ENCODE results near the gene RAB27A.

Gene RAB27A

DNA sequence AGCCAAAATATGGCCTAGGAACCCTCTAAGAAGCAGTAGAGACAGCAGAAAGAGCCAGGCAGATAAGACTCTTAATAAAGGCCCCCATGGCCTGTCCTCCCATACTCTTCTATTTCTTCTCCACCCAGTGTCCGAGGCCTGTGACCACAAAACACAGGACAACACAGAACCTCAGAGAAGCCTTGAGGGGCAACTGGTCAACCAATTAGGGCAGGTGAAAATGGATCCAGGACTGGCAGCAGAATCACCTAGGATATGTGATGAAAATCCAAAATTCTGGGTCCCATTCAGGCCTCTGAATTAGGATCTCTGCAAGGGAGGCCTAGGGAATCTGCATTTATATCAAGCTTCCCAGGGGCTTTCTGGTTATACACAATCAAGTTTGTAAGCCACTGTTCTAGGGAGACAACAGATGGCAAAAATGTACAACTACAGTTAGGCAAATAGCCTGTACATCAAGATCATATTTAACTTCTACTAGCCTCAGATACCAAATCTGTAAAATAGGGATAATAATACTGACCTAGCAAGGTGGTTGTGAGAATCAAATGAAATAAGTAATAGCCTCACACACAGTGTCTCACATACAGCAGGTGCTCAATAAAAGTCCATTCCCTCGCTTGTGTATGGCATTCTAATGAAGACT lies 10.4 kb downstream of the RAB27A start:
- CTCF ChIA-PET, result no interaction called here
- Histone ChIP-seq H3K27ac (ENCODE audit: extremely low read depth, low read depth, low read length) (no peak overlapping the region), H3K4me1 (ENCODE audit: control insufficient read depth, insufficient read depth, low read length) (peaks cover 6% of the 10 kb centered on the region)

DNA sequence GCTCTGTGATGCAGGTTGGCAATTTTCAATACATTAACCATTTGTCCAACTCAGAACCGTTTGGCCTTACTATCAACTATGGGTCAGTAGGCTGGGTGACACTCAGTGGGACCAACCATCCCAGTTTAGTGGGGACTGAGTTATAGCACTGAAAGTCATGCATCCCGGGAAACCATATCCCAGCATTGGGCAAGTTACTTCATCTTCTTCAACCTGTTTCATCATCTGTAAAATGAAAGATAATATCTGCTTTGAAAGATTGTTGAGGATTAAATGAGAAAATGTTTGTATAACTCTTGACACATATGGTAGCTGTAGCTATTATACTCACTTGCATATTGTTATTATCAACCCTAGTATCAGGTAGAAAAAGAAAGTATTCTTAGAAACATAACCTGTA lies 11.9 kb downstream of the RAB27A start:
- Histone ChIP-seq H3K27ac (ENCODE audit: extremely low read depth, low read depth, low read length) (no peak overlapping the region), H3K4me1 (ENCODE audit: control insufficient read depth, insufficient read depth, low read length) (peaks cover 4% of the 10 kb centered on the region), H3K4me3 (ENCODE audit: low read depth, low read length) (no peak overlapping the region), H3K36me3 (ENCODE audit: control insufficient read depth in 2 of 2, insufficient read depth in 1 of 2, low read length in 2 of 2) (no peaks in the 10 kb centered on the region), H3K9me3 (ENCODE audit: control insufficient read depth, insufficient read depth, low read depth, low read length) (no peaks in the 10 kb centered on the region)
- CTCF ChIA-PET, result no interaction called here
- TF ChIP-seq SP7 (tag by site-specific recombination; IDR thresholded peaks at IDR 0.05), result peak; percentile 79
- TF ChIP-seq, protein P1, sequence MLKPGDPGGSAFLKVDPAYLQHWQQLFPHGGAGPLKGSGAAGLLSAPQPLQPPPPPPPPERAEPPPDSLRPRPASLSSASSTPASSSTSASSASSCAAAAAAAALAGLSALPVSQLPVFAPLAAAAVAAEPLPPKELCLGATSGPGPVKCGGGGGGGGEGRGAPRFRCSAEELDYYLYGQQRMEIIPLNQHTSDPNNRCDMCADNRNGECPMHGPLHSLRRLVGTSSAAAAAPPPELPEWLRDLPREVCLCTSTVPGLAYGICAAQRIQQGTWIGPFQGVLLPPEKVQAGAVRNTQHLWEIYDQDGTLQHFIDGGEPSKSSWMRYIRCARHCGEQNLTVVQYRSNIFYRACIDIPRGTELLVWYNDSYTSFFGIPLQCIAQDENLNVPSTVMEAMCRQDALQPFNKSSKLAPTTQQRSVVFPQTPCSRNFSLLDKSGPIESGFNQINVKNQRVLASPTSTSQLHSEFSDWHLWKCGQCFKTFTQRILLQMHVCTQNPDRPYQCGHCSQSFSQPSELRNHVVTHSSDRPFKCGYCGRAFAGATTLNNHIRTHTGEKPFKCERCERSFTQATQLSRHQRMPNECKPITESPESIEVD (tag by site-specific recombination; IDR thresholded peaks at IDR 0.05), result peak; percentile 29; the same call in 1 of the 2 replicates
- TF ChIP-seq MEIS1 (CRISPR knock-in tag; IDR thresholded peaks at IDR 0.05; ENCODE audit: borderline replicate concordance), result no peak
- TF ChIP-seq, protein P2, sequence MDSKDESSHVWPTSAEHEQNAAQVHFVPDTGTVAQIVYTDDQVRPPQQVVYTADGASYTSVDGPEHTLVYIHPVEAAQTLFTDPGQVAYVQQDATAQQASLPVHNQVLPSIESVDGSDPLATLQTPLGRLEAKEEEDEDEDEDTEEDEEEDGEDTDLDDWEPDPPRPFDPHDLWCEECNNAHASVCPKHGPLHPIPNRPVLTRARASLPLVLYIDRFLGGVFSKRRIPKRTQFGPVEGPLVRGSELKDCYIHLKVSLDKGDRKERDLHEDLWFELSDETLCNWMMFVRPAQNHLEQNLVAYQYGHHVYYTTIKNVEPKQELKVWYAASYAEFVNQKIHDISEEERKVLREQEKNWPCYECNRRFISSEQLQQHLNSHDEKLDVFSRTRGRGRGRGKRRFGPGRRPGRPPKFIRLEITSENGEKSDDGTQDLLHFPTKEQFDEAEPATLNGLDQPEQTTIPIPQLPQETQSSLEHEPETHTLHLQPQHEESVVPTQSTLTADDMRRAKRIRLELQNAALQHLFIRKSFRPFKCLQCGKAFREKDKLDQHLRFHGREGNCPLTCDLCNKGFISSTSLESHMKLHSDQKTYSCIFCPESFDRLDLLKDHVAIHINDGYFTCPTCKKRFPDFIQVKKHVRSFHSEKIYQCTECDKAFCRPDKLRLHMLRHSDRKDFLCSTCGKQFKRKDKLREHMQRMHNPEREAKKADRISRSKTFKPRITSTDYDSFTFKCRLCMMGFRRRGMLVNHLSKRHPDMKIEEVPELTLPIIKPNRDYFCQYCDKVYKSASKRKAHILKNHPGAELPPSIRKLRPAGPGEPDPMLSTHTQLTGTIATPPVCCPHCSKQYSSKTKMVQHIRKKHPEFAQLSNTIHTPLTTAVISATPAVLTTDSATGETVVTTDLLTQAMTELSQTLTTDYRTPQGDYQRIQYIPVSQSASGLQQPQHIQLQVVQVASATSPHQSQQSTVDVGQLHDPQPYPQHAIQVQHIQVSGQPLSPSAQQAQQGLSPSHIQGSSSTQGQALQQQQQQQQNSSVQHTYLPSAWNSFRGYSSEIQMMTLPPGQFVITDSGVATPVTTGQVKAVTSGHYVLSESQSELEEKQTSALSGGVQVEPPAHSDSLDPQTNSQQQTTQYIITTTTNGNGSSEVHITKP (tag by site-specific recombination; IDR thresholded peaks at IDR 0.05), result peak; percentile 50; the same call in 1 of the 2 replicates
- POLR2A ChIA-PET, result no interaction called here

More for the DNA sequence above, 10.4 kb downstream of the RAB27A start:
- POLR2A ChIA-PET, result no interaction called here
- H3K4me3 ChIP-seq (ENCODE audit: low read depth, low read length), result no peak overlapping the region
- H3K9me3 ChIP-seq (ENCODE audit: control insufficient read depth, insufficient read depth, low read depth, low read length), result no peaks in the 10 kb centered on the region
- TF ChIP-seq ZNF521 (tag by site-specific recombination; IDR thresholded peaks at IDR 0.05), result no peak
- TF ChIP-seq, protein P3, sequence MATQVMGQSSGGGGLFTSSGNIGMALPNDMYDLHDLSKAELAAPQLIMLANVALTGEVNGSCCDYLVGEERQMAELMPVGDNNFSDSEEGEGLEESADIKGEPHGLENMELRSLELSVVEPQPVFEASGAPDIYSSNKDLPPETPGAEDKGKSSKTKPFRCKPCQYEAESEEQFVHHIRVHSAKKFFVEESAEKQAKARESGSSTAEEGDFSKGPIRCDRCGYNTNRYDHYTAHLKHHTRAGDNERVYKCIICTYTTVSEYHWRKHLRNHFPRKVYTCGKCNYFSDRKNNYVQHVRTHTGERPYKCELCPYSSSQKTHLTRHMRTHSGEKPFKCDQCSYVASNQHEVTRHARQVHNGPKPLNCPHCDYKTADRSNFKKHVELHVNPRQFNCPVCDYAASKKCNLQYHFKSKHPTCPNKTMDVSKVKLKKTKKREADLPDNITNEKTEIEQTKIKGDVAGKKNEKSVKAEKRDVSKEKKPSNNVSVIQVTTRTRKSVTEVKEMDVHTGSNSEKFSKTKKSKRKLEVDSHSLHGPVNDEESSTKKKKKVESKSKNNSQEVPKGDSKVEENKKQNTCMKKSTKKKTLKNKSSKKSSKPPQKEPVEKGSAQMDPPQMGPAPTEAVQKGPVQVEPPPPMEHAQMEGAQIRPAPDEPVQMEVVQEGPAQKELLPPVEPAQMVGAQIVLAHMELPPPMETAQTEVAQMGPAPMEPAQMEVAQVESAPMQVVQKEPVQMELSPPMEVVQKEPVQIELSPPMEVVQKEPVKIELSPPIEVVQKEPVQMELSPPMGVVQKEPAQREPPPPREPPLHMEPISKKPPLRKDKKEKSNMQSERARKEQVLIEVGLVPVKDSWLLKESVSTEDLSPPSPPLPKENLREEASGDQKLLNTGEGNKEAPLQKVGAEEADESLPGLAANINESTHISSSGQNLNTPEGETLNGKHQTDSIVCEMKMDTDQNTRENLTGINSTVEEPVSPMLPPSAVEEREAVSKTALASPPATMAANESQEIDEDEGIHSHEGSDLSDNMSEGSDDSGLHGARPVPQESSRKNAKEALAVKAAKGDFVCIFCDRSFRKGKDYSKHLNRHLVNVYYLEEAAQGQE (tag by site-specific recombination; IDR thresholded peaks at IDR 0.05), result no peak
- TF ChIP-seq ZNF169 (tag by site-specific recombination; IDR thresholded peaks at IDR 0.05), result no peak
- no peak for TF ChIP-seq YY1 (tag by site-specific recombination; IDR thresholded peaks at IDR 0.05)
- no peak for TF ChIP-seq OVOL3 (tag by site-specific recombination; IDR thresholded peaks at IDR 0.05)
- H3K36me3 ChIP-seq (ENCODE audit: control insufficient read depth in 2 of 2, insufficient read depth in 1 of 2, low read length in 2 of 2), result no peaks in the 10 kb centered on the region

DNA sequence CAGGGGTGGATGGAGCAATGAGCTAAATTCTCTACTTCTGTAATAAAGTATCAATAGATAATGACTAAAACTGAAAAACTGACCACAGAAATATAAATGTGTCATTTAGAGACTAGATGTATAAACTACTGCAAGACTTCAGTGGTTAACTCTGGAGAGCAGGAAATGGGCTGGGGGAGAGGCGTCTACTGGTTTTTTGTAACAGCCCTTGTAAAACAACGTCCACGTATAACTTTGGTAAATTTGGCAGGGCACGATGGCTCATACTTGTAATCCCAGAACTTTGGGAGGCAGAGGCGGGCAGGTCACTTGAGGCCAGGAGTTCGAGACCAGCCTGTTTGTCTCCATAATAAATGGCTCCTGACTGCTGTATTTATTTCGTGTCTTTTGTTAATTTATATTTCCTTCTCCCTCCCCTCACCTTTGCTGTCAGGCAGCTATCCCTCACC lies 12.5 kb downstream of the RAB27A start:
- CTCF ChIA-PET, result no interaction called here
- H3K27ac ChIP-seq (ENCODE audit: extremely low read depth, low read depth, low read length), result no peak overlapping the region
- no peaks in the 10 kb centered on the region for H3K36me3 ChIP-seq (ENCODE audit: control insufficient read depth in 2 of 2, insufficient read depth in 1 of 2, low read length in 2 of 2)
- no peaks in the 10 kb centered on the region for H3K9me3 ChIP-seq (ENCODE audit: control insufficient read depth, insufficient read depth, low read depth, low read length)
- H3K4me3 ChIP-seq (ENCODE audit: low read depth, low read length), result no peak overlapping the region
- POLR2A ChIA-PET, result no interaction called here
- no peaks in the 10 kb centered on the region; the same call in 1 of the 2 replicates for H3K4me1 ChIP-seq (ENCODE audit: control insufficient read depth, insufficient read depth, low read length)
- TF ChIP-seq, protein P4, sequence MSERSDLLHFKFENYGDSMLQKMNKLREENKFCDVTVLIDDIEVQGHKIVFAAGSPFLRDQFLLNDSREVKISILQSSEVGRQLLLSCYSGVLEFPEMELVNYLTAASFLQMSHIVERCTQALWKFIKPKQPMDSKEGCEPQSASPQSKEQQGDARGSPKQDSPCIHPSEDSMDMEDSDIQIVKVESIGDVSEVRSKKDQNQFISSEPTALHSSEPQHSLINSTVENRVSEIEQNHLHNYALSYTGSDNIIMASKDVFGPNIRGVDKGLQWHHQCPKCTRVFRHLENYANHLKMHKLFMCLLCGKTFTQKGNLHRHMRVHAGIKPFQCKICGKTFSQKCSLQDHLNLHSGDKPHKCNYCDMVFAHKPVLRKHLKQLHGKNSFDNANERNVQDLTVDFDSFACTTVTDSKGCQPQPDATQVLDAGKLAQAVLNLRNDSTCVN (tag by site-specific recombination; optimal IDR thresholded peaks at IDR 0.05), result no peak
- TF ChIP-seq ZSCAN30 (tag by site-specific recombination; IDR thresholded peaks at IDR 0.05) (no peak), GLI2 (tag by site-specific recombination; IDR thresholded peaks at IDR 0.05; ENCODE audit: borderline replicate concordance, low read depth) (no peak), ZNF548 (tag by site-specific recombination; IDR thresholded peaks at IDR 0.05) (no peak), BCL11B (tag by site-specific recombination; IDR thresholded peaks at IDR 0.05; ENCODE audit: low read depth) (no peak), ZNF423 (tag by site-specific recombination; IDR thresholded peaks at IDR 0.05) (no peak), ZNF473 (tag by site-specific recombination; IDR thresholded peaks at IDR 0.05) (no peak), ZNF169 (tag by site-specific recombination; IDR thresholded peaks at IDR 0.05) (no peak), ZNF16 (tag by site-specific recombination; IDR thresholded peaks at IDR 0.05; ENCODE audit: low read depth) (no peak)
- TF ChIP-seq, protein P5, sequence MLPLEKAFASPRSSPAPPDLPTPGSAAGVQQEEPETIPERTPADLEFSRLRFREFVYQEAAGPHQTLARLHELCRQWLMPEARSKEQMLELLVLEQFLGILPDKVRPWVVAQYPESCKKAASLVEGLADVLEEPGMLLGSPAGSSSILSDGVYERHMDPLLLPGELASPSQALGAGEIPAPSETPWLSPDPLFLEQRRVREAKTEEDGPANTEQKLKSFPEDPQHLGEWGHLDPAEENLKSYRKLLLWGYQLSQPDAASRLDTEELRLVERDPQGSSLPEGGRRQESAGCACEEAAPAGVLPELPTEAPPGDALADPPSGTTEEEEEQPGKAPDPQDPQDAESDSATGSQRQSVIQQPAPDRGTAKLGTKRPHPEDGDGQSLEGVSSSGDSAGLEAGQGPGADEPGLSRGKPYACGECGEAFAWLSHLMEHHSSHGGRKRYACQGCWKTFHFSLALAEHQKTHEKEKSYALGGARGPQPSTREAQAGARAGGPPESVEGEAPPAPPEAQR (tag by site-specific recombination; IDR thresholded peaks at IDR 0.05), result no peak
- TF ChIP-seq, protein P6, sequence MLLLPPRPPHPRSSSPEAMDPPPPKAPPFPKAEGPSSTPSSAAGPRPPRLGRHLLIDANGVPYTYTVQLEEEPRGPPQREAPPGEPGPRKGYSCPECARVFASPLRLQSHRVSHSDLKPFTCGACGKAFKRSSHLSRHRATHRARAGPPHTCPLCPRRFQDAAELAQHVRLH (tag by site-specific recombination; IDR thresholded peaks at IDR 0.05), result no peak
